GM21576 (cell line): ENCODE results near the gene NOP9.

Experiments used
- ATAC-seq: cut with Tn5 transposase; IDR thresholded peaks from one replicate; pipeline ENCODE4 v1.9.1; 2021; ENCODE audit warnings: mild to moderate bottlenecking, moderate library complexity; ENCODE audit not compliant: unreplicated experiment

Gene NOP9

DNA sequence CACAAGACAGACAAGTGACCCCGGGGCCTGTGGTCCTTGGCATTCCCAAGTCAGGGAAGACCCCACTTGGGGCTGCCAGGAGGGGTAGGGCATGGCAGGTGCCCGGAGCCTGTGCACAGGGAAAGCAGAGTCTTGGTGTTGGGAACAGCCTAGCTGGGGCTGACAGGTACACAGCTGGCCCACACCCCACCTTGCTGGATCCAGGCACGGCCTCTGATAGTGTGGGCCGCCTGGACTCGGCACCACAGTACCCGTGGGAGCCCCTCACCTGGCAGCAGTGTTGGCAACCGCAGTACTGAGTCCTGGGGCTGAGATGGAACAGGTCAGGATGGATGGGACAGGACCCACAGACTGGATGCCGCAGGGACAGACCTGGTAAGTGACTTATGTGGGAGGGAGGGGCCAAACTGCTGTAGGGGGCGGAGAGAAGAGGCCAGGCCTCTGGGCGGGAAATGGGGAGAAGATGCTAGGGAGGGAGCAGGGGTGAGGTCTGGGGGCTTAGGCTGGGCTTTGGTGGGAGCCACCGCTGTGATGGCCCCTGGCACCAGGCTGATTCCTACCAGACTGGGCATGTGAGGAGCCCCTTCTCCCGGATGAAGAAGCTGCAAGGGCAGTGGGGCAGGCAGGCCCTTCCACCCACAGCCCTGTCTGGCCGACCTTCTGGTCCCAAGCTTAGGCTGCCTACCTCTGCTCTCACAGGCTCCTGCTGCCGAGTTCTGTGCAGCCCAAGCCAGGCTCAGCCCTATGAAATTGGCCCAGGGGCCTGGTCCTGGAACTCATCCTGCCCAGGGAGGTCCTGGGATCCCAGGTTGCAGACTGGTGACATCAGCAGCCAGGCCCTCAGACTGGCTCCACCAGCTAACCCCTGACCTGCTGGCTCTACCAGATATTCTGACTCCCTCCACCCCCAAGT is 36.6 kb upstream of the NOP9 start, which contains the start of gene TGM1:
Gene TGM1 (minus strand): TSS at position 357 of the 913 bp plus-strand sequence. CDS start 825 bp downstream, outside the sequence.
- no peak for ATAC-seq

- no peak for ATAC-seq
Observed at GRCh38 chr14:24263848-24264247, 35.8 kb upstream of the NOP9 start.

DNA sequence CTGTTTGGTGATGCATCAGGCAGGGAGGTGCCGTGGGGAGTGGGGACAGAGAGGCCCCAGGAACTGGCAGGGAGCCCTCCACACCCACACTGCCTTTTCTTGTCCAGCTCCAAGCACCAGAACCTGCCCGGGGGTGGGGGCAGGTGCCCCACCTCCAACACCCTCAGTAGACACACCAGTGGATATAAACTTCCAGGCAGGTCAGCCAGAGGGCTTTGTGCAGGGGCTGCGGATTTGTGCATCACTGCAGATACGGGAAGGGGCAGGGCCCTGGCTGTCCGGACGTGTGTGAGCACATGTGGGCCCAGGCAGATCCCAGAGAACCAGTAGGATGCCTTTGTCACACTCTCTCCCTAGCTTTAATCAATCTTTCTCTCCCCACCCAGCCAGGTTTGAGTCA is 35.4 kb upstream of the NOP9 start:
- no peak for ATAC-seq

DNA sequence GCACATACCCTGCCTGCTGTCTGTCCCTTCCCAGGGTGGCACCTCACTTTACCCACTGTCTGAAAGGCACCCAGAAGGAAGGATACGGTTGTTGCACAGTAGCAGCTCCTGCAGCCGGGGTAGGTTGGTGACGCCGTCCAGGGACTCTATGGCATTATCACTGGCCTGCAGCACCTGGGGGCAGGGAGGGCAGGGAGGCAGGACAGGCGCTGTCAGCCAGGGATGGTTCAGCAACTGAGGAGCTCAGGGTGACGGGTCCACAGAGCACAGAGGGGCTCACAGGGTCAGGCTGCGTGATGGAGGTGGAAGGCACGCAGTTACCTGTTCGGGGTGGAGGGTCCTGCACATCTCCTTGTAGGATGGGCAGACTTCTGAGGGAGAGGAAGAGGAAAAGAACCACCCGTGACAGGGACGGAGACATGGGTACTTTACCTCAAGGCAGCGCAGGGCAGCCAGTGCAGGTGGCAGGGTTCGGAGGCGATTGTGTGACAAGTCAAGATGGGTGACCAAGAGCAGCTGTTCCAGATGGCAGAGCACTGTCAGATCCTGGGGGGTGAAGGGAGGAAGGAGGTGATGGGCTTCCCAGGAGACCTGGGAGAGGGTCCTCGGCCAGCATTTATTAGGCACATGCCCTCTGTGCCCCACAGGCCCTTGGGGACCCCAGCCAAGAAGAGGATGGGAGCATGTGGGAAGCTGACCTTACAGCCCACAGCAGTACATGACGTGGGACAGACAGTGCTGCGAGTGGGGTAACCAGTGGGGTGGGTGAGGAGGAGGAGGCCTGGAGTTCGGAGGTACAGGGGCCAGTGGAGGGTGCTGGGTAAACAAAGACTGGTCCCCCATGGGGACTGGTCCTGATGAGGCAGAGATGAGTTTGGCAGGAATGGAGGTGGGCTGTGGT is 33.1 kb upstream of the NOP9 start:
- no peak for ATAC-seq

DNA sequence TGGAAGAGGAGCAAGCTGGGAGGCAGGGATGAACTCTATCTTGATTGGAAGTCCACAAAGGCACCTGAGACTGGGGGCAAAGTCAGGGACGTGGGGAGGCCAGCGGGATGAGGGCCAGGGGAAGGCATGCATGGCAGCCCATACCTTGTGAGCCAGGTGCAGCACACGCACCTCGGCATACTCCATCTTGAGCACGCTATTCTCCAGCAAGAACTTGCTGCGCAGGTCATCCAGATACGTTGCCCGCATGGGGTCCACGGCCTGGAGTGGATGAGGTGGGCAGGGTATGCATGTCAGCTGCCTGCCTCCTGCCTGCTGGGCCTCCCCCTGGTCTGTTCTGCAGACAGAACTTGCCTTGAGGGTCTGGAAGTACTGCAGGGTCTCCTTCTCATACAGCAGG is 32.1 kb upstream of the NOP9 start:
- ATAC-seq = no peak

DNA sequence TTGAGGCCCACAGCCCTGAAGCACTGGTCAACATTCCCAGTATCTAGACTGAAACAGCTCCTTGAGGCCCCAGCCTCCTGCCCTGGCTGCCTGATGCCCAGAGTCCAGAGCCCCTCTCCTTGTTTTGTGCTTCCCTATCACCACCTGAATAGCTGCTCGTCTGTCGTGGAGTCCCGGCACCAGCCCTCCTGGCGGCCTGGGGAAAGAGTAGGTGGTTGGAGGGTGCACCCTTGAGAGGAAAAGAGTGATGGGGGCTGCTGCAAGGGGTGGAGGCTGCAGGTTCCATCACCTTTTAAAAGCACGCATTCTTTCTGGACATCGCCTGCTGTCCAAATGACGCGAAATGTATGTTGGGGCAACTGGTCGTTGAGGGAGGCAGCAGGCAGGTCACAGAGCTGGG is 31.4 kb upstream of the NOP9 start:
- ATAC-seq = no peak

GRCh38 chr14:24269368-24269767 is 30.3 kb upstream of the NOP9 start:
- ATAC-seq = no peak

DNA sequence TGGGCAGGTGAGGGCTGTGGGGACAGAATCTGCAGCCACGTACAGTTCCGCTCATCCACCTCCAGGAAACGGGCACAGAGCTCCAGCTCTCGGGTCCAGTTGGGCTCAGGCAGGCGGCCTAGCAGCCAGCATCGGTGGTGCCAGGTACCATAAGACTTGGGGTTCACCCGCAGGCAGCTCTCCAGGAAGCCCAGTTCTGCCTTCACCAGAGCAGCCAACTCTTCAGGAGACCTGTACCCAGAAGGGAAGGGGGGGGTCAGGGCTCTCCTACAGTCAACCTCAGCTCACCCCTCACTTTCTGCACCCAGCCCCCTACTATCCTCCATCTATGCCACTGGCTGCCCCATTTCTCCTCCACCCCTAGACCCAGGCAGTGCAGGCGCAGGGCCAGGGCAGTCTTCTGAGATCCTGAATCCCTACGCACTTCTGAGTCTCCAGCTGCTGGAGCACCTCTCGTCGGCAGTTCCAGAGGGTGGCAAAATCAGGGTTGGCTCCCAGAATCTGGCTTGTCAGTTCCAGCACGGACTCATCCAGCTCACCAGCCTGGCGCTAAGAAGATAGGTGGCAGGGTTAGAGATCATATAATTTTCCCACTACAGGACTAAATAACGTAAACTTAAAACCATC is 29.6 kb upstream of the NOP9 start:
- ATAC-seq = no peak

- ATAC-seq = no peak
Observed at GRCh38 chr14:24270537-24271133, 29.0 kb upstream of the NOP9 start.

DNA sequence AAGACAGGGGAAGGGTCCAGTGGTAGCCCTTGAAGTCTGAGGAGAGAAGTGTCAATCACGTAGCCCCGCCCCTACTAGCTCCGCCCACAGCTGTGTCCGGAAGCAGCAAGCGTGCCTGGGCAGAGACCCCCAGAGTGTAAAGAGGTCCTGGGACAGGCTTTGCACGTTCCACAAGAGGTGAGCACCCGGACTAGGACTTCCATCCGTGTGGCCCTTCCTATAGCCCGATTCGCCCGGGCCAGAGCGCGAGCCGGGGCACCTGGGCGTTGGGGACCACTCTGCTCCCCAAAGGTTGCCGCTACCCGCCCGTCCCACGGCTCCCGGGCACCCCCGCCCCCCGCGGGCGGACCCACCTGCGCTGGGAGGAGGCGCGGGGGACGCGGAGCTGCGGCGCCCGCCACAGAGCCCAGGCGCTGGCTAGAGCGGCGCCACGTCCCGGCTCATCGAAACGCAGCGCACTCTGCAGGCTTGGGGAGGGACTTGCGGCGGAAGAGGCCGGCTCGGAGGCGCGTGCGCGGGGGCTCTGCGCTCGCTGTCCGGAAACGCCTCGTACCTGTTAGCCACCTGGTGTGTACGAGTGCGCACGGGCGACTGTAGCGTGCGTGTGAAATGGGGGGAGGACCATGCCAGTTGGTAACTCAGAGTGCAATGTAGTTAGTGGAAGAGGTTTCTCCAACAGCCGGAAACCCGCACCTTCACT is 28.4 kb upstream of the NOP9 start, which contains the start of gene RABGGTA:
Gene RABGGTA (minus strand): TSS at position 464 of the 700 bp plus-strand sequence. CDS start 482 bp downstream, outside the sequence.
- peak; percentile 78 for ATAC-seq

DNA sequence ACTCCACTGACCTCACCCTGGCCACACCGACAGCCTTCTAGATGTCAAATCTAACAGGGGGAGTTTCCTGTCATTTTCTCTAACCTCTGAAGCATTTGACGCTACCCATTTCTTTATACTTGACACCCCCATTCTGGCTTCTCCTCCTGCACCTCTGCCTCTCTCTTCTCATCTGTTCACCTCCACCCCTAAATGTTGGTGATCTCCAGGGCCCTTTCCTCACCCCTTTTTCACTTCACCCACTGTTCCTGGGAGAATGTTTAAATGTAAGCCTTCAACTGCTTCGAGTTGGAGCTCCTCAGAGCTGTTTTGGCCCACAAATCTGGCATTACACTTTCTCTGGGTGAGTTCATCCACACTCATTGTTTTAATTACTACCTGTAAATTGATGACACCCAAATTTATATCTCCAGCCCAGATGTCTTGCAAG is 27.8 kb upstream of the NOP9 start:
- ATAC-seq = no peak

DNA sequence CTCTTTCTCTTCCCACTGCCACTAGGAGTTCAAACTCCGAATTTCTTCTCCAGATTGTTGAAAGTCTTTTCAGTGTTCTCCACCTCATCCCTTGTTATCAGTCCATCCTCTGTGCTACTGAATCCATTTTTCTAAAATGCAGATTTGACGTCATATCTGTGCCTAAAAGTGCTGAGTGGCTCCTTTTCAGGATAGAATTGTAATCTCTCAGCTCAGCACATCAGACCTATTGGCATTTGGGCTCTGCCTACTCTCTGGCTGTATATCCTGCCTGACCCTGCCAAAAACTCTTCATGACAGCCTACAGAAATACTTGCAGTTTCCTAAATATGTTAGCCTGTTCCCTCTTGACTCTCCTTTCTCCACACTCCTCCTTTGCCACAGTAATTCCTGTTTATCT is 27.2 kb upstream of the NOP9 start:
- ATAC-seq = no peak

- no peak for ATAC-seq
Observed at GRCh38 chr14:24273422-24273998, 26.1 kb upstream of the NOP9 start.

GRCh38 chr14:24274101-24274543 is 25.5 kb upstream of the NOP9 start:
- peak; percentile 44 for ATAC-seq

DNA sequence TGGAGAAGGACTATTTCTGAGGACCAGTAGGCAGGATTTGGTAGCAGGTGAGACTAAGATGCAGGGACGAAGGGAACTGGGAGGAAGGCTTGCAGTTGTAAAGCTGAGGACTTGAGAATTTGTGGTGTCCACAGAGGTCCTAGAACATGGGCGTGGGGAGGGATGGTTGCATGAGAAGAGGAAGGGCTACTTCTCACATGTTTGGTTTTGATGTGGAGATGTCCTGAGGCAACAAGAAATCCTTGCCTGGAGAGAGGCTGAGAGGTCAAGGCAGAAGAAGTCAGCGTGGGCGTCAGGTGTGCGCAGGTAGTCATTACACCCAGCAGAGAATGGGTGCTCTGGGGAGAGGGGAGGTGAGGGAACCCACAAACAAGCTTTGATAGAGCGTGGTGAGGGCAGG is 22.6 kb upstream of the NOP9 start:
- no peak for ATAC-seq

DNA sequence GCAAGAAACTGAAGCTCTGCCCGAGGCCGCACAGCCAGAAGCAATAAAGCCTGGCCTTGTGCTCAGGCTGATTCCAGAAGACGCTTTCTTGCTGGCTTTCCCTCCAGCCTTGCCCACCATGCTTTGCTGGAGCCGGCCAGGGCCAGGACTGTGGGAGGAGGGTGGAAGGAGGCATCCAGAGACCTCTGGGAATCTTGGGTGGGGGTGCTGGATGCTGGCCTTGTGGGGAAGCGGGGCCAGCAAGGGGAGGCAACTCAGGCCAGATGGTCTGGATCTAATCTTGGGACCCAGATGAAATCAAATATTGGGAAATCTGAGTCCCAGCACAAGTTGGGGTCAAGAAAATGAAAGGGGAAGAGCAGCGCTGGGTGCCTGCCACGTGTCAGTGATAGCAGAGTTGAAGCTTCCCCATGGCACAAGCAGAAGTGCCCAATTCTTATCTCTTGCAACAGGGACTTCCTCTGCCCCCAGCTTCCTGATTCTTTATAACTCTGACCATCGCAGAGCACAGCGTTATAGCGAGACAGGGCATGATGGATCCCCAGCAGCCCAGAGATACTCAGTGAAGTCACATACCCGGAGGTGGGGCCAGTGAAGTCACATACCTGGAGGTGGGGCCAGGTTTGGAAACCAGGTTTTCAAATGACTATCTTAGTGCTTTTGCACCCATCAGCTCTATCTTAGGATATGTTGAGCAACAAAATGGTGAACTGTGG is 21.9 kb upstream of the NOP9 start:
- no peak for ATAC-seq

DNA sequence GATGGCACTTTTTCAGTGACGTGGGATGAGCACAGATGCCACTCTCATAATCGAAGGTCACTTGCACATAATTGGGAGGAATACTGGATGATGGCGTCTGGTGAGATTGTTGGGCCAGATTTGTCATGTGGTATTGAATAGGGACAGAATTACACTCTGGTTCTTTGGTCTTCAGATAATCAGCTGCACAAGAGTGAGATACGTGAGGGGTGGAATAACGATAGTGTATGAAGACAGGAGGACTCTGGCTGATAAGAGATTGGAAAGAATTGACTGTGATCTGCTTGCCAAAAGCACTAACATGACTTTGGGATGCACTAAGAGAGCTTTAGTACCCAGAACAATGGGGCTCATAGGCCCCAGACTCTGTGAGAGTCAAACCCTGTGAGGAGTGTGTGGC is 21.2 kb upstream of the NOP9 start:
- ATAC-seq = no peak

- ATAC-seq = peak; percentile 66
Observed at GRCh38 chr14:24279301-24280186, 20.1 kb upstream of the NOP9 start.
